ENCODE results near the gene ITPR1. TPM values are rescaled to one million over a fixed set of nuclear protein-coding genes. Genes with fewer than 3 reads are reported as not detected.

The ITPR1 gene
- total RNA-seq, 1 donor from 2014 or later, result 91.7 TPM

- peaks cover 47% of the 10 kb centered on the region for H3K4me1 ChIP-seq
- DNase-seq, result peak; percentile 82
- TF ChIP-seq CTCF (IDR thresholded peaks at IDR 0.05), result no peak
Observed at GRCh38 chr3:4736284-4736861, 243.2 kb downstream of the ITPR1 start.

DNA sequence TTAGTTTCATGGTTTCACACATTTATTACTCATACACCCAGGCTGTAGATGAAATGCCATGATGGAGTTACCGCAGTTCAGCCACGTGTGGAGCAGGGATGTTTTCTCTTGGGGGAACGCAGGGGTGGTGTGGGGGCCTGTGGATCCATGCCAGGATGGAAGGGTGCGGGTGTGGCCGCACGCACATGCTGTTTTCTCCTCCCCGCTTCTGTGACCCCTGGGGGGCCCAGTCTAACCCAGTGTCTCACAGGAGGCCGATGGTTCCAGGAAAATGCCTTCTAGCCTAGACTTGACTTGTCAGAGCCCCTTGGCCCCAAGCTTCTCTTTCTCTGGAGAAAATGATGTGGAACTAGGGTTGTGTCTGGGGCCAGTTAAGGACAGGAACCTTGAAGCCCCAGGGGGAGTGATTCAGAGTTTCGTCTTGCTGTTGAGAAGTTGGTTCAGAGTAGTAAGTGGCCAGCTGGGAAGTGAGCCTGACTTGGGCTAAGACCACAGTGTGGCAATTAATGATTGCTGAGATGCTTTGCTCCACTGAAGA, 245.7 kb downstream of the ITPR1 start:
- Histone ChIP-seq H3K36me3 (peaks cover 4% of the 10 kb centered on the region), H3K9me3 (no peaks in the 10 kb centered on the region), H3K27me3 (no peaks in the 10 kb centered on the region), H3K4me1 (peaks cover 59% of the 10 kb centered on the region), H3K27ac (no peak overlapping the region), H3K4me3 (no peak overlapping the region)
- no peak for TF ChIP-seq CTCF (IDR thresholded peaks at IDR 0.05)
- intact Hi-C loops (cut with DNase I), result no loop called here
- DNase-seq (no peak), ATAC-seq (no peak)

More at GRCh38 chr3:4736284-4736861, 243.2 kb downstream of the ITPR1 start:
- peak; percentile 89 for ATAC-seq
- Histone ChIP-seq H3K9me3 (no peaks in the 10 kb centered on the region), H3K4me3 (no peak overlapping the region), H3K27ac (peak overlapping the region; percentile 62), H3K36me3 (peaks cover 4% of the 10 kb centered on the region), H3K27me3 (no peaks in the 10 kb centered on the region)
- intact Hi-C loops (cut with DNase I), result no loop called here

- peaks cover 4% of the 10 kb centered on the region for H3K36me3 ChIP-seq
- no peaks in the 10 kb centered on the region for H3K27me3 ChIP-seq
- DNase-seq (no peak), ATAC-seq (peak; percentile 7)
- intact Hi-C loops (cut with DNase I), result no loop called here
- H3K4me3 ChIP-seq, result no peak overlapping the region
- peaks cover 52% of the 10 kb centered on the region for H3K4me1 ChIP-seq
- no peak for TF ChIP-seq CTCF (IDR thresholded peaks at IDR 0.05)
- no peaks in the 10 kb centered on the region for H3K9me3 ChIP-seq
- peak overlapping the region; percentile 83 for H3K27ac ChIP-seq
Observed at GRCh38 chr3:4739289-4740236, 246.4 kb downstream of the ITPR1 start.

DNA sequence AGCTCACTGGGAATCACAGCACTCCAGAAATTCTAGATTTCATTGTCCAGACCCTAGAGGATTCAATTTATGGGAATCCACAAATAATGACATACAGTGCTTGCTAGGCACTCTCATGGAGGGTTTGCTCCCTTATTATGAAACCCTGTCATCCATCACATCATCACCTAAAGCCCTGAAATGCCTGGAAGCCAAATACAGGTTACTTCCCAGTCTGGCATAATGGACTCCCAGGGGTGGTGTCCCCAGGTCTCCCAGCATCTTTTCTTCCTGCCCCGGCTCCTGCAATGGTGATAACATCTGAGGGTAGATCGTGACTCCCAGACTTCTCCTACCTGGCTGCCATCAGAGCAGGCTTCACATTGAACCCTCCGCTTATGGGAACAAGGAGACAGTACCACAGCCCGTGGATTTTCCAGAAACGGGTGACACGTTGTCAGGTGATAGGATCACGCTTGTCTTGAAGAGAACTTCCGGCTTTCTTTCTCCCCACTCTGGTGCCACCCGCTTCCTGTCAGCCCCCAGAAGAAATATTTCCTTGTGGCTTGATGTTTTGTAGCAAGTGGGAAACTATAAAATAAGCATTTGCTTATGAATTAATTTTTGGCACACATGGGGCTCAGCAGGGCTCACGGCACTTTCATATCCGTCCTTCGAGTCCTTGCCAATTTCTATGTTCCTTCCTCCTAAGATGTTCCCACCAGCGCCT, 247.4 kb downstream of the ITPR1 start:
- H3K27ac ChIP-seq, result peak overlapping the region; percentile 83
- no peaks in the 10 kb centered on the region for H3K9me3 ChIP-seq
- peaks cover 4% of the 10 kb centered on the region for H3K36me3 ChIP-seq
- no peak overlapping the region for H3K4me3 ChIP-seq
- no peaks in the 10 kb centered on the region for H3K27me3 ChIP-seq
- no peak for TF ChIP-seq CTCF (IDR thresholded peaks at IDR 0.05)
- DNase-seq, result no peak
- peaks cover 48% of the 10 kb centered on the region for H3K4me1 ChIP-seq
- ATAC-seq, result peak; percentile 7
- intact Hi-C loops (cut with DNase I), result no loop called here

- H3K27me3 ChIP-seq, result no peaks in the 10 kb centered on the region
- H3K4me3 ChIP-seq, result no peak overlapping the region
- peaks cover 43% of the 10 kb centered on the region for H3K4me1 ChIP-seq
- intact Hi-C loops (cut with DNase I), result no loop called here
- H3K9me3 ChIP-seq, result no peaks in the 10 kb centered on the region
- ATAC-seq (no peak), DNase-seq (no peak)
- H3K27ac ChIP-seq, result peak overlapping the region; percentile 83
- peaks cover 3% of the 10 kb centered on the region for H3K36me3 ChIP-seq
- TF ChIP-seq CTCF (IDR thresholded peaks at IDR 0.05), result no peak
Observed at GRCh38 chr3:4741106-4741403, 247.9 kb downstream of the ITPR1 start.
